ENCODE measurements around the gene FHOD3.
A peak's percentile ranks its signal among the peaks of the same experiment; 100 is the strongest.

The FHOD3 gene

GRCh38 chr18:36410346-36410745 lies 112.8 kb downstream of the FHOD3 start:
- no peak for DNase-seq (ENCODE audit: low spot score)

- DNase-seq (ENCODE audit: low spot score) = no peak
These were observed 114.2 kb downstream of the FHOD3 start for GRCh38 chr18:36411745-36412168.

GRCh38 chr18:36412778-36413177 lies 115.3 kb downstream of the FHOD3 start:
- no peak for DNase-seq (ENCODE audit: low spot score)

- no peak for DNase-seq (ENCODE audit: low spot score)
These were observed 117.7 kb downstream of the FHOD3 start for GRCh38 chr18:36415171-36415570.

- peak; percentile 61 for DNase-seq (ENCODE audit: low spot score)
These were observed 118.1 kb downstream of the FHOD3 start for GRCh38 chr18:36415625-36416024.

- DNase-seq (ENCODE audit: low spot score) = no peak
These were observed 121.8 kb downstream of the FHOD3 start for GRCh38 chr18:36419188-36419899.

- peak; percentile 55 for DNase-seq (ENCODE audit: low spot score)
These were observed 122.5 kb downstream of the FHOD3 start for GRCh38 chr18:36419900-36420531.

GRCh38 chr18:36420826-36421225 lies 123.3 kb downstream of the FHOD3 start:
- peak; percentile 64 for DNase-seq (ENCODE audit: low spot score)

- DNase-seq (ENCODE audit: low spot score) = no peak
These were observed 127.2 kb downstream of the FHOD3 start for GRCh38 chr18:36424741-36425142.

GRCh38 chr18:36427369-36427768 lies 129.9 kb downstream of the FHOD3 start:
- DNase-seq (ENCODE audit: low spot score) = no peak

GRCh38 chr18:36427831-36428230 lies 130.3 kb downstream of the FHOD3 start:
- DNase-seq (ENCODE audit: low spot score) = no peak

- DNase-seq (ENCODE audit: low spot score) = no peak
These were observed 131.0 kb downstream of the FHOD3 start for GRCh38 chr18:36428431-36429029.

- DNase-seq (ENCODE audit: low spot score) = no peak
These were observed 135.5 kb downstream of the FHOD3 start for GRCh38 chr18:36432880-36433555.

GRCh38 chr18:36436387-36436786 lies 138.9 kb downstream of the FHOD3 start:
- DNase-seq (ENCODE audit: low spot score) = no peak

GRCh38 chr18:36440614-36441013 lies 143.1 kb downstream of the FHOD3 start:
- DNase-seq (ENCODE audit: low spot score) = peak; percentile 57

GRCh38 chr18:36441426-36442240 lies 144.1 kb downstream of the FHOD3 start:
- peak; percentile 77 for DNase-seq (ENCODE audit: low spot score)

- no peak for DNase-seq (ENCODE audit: low spot score)
These were observed 145.2 kb downstream of the FHOD3 start for GRCh38 chr18:36442717-36443116.

- no peak for DNase-seq (ENCODE audit: low spot score)
These were observed 148.5 kb downstream of the FHOD3 start for GRCh38 chr18:36446059-36446458.

- no peak for DNase-seq (ENCODE audit: low spot score)
These were observed 151.1 kb downstream of the FHOD3 start for GRCh38 chr18:36448384-36449290.

GRCh38 chr18:36449451-36449850 lies 151.9 kb downstream of the FHOD3 start:
- DNase-seq (ENCODE audit: low spot score) = no peak

GRCh38 chr18:36450264-36450663 lies 152.8 kb downstream of the FHOD3 start:
- DNase-seq (ENCODE audit: low spot score) = no peak

Data from GM03348 (cell line).